ENCODE measurements around the gene SOX13.
A peak's percentile ranks its signal among the peaks of the same experiment; 100 is the strongest.

Gene SOX13

DNA sequence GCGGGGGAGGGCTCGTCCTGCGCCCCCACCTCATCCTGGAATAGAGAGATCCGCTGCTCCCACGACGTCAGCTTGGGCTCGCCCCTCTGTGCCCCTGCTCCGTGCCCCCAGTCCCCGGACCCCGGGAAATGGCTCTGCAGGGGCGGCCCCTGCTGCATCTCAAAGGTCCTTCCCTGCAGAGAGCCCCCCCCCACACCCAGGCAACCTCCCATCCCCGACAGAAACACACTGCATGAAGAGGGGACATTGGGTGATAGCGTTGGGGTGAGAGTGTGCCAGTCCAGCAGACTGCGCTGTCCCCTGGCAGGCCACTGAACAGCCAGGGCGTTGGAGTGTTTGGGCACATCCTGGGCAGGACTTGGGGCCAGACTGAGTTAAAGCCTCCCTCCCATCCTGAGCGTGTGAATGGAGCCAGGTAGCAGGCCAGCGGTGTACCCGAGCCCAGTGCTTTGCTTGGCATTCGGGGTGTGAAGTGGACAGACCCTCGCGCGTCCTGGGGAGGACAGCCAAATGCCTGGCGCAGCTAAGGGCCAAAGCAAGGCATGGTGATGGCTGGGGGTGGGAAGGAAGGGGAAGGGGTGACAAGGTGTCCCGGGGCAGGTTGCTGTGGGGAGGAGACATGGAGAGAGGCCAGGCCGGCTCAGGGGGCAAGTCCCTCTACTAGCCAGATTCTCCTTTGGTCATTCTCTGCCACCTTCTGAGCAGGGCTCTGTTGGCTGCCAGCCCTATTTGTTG lies 79.6 kb downstream of the SOX13 start:
- TF ChIP-seq POLR2AphosphoS5 (IDR thresholded peaks at IDR 0.05; ENCODE audit: low read depth, low read length) (no peak), TAF1 (IDR thresholded peaks at IDR 0.05; ENCODE audit: low read depth, low read length) (no peak), POLR2A (IDR thresholded peaks at IDR 0.05; ENCODE audit: low read depth, low read length) (no peak), SPI1 (IDR thresholded peaks at IDR 0.05; ENCODE audit: low read depth, low read length) (no peak), PAX5 (IDR thresholded peaks at IDR 0.05; ENCODE audit: insufficient read depth, low read length, severe bottlenecking) (no peak), POU2F2 (IDR thresholded peaks at IDR 0.05; ENCODE audit: low read depth, low read length) (no peak)
- DNase-seq (ENCODE audit: insufficient read length, low spot score), result no peak
- no peak for FAIRE-seq

DNA sequence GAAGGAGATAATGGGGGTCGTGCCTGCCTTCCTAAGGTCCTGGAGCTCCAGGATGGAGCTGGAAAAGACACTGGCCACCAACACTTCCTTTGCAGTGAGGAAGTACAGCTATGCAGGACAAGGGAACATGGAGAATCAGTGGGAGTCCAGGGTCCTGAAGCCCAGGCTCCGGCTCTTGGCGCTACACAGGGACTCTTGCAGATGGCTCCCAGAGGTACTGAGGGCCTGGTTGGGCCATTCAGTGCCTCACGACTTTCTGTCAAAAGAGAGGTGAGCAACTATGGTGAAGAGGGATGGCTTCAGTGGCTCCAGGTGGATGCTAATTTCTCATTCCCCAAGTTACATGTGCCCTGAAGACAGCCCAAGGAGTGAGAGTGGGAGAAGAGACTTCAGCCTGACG lies 80.8 kb downstream of the SOX13 start:
- TF ChIP-seq POLR2A (IDR thresholded peaks at IDR 0.05; ENCODE audit: low read depth, low read length) (no peak), POLR2AphosphoS5 (IDR thresholded peaks at IDR 0.05; ENCODE audit: low read depth, low read length) (no peak), POU2F2 (IDR thresholded peaks at IDR 0.05; ENCODE audit: low read depth, low read length) (no peak)
- FAIRE-seq (no peak), DNase-seq (ENCODE audit: insufficient read length, low spot score) (no peak)

DNA sequence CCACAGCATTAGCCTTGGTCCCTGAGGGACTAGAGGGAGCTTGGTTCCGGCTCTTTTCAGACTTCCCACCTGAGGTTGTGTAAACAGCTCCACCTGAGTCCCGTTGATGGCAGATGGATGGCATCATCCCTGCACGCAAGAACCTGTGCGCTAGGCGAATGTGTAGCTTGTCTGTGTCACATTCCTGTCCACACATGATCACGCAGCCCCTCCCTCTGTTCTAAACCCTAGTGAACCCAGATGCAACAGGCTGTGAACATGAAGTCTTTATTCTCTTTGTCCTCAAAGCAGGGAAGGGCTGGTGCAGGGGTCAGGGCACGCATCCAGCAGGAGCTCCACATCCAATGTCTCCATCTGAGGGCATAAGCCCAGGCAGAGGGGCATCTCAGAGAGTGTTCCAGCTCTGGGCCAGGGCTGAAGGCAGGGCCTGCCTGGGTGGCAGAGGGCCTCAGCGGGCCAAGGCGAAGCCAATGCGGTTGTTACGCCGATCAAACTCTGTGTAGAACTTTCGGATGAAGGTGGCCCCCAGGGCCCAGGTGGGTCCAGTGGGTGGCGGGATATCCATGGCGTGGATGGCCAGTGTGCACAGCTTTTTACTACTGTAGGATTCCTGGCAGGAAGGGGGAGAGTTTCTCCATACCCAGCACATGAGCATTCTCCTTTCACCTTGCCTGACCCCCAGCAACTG lies 81.8 kb downstream of the SOX13 start:
- TF ChIP-seq SPI1 (IDR thresholded peaks at IDR 0.05; ENCODE audit: low read depth, low read length), result no peak
- TF ChIP-seq POLR2AphosphoS5 (IDR thresholded peaks at IDR 0.05; ENCODE audit: low read depth, low read length), result no peak
- TF ChIP-seq PAX5 (IDR thresholded peaks at IDR 0.05; ENCODE audit: insufficient read depth, low read length, severe bottlenecking), result no peak
- TF ChIP-seq TAF1 (IDR thresholded peaks at IDR 0.05; ENCODE audit: low read depth, low read length), result no peak
- TF ChIP-seq POLR2A (IDR thresholded peaks at IDR 0.05; ENCODE audit: low read depth, low read length), result no peak
- FAIRE-seq (no peak), DNase-seq (ENCODE audit: insufficient read length, low spot score) (no peak)

DNA sequence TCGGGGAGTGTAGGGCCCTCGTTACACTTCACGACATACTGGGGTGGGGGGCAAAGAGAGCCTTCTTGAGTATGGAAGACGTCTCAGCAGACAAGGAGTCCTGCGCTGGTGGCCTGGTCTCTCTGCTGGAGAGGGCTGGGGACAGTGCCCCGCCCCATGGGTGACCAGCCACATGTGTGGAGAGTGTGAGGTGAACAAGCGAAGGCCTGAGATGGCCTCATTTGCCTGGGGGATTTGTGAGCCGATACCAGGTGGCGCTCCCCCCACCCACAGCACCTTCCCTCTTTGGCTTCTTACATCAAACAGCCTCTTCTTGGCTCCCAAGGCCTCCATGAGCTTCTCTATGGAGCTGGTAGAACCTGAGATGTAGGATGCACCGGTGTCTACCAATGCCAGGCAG lies 83.0 kb downstream of the SOX13 start:
- FAIRE-seq (no peak), DNase-seq (ENCODE audit: insufficient read length, low spot score) (no peak)

DNA sequence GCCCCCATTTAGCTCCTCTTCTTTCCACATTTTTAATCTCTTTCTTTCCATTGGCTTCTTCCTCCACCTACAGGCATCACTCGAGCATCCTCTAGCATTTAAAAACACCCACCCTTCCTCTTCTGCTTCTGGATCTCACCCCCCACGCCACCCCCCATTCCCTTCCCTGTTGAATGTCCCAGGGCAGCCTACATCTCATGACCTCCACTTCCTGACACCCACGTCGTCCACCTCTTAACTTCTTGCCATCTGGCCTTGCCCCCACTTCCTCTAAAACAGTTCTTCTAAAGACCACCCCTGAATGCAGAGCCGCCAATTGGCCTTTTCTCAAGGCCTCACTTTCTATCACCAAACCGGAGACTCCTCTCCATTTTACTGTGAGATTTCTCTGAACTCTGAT lies 85.0 kb downstream of the SOX13 start:
- FAIRE-seq, result no peak
- TF ChIP-seq POLR2AphosphoS5 (IDR thresholded peaks at IDR 0.05; ENCODE audit: low read depth, low read length), result no peak
- TF ChIP-seq PAX5 (IDR thresholded peaks at IDR 0.05; ENCODE audit: insufficient read depth, low read length, severe bottlenecking), result no peak
- no peak for TF ChIP-seq TAF1 (IDR thresholded peaks at IDR 0.05; ENCODE audit: low read depth, low read length)
- TF ChIP-seq POLR2A (IDR thresholded peaks at IDR 0.05; ENCODE audit: low read depth, low read length), result no peak
- no peak for TF ChIP-seq POU2F2 (IDR thresholded peaks at IDR 0.05; ENCODE audit: low read depth, low read length)
- TF ChIP-seq SPI1 (IDR thresholded peaks at IDR 0.05; ENCODE audit: low read depth, low read length), result no peak
- no peak for DNase-seq (ENCODE audit: insufficient read length, low spot score)

More for the DNA sequence above, 83.0 kb downstream of the SOX13 start:
- TF ChIP-seq POLR2A (IDR thresholded peaks at IDR 0.05; ENCODE audit: low read depth, low read length), result no peak
- TF ChIP-seq PAX5 (IDR thresholded peaks at IDR 0.05; ENCODE audit: insufficient read depth, low read length, severe bottlenecking), result no peak
- no peak for TF ChIP-seq POLR2AphosphoS5 (IDR thresholded peaks at IDR 0.05; ENCODE audit: low read depth, low read length)
- TF ChIP-seq SPI1 (IDR thresholded peaks at IDR 0.05; ENCODE audit: low read depth, low read length), result no peak
- TF ChIP-seq TAF1 (IDR thresholded peaks at IDR 0.05; ENCODE audit: low read depth, low read length), result no peak
- no peak for TF ChIP-seq POU2F2 (IDR thresholded peaks at IDR 0.05; ENCODE audit: low read depth, low read length)

DNA sequence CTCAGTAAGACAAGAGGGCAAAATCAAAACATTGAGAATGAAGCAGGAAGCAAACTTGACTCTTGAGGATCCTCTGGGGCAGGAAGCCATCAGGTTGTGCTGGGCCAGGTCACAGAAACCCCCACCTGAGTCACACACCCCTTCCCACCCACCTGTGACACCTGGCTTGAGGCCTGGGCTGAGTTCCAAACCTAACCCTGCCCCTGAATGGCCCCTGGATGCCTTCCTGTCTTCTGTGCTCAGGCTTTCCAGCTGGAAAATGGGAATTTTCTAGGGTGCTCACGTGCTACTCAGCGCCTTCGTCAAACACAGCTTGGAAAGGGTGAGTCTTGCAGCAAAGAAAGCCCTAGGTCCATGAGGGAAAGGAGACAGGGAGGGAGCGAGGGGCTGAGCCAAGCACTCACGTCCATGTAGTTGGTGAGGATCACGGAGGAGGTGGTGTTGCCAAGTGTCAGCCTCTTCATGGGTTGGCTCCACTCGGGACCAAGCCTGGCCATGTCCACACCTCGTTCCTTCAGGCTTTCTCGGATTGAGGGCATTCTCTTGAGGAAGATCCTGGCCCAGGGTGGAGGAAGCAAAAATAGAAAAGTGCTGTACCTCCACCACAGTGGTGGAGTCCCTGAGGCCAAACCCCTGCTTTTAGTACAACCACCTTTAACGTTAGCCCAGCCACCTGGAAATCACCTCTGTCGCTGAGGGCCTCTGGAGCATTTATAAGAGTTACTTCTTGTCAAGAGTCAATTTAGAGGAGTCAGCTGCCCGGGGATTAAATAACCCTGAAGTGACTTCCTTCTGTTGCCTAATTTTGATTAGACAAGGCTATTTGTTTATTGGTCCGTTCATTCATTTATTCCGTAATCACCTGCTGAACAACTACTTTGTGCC lies 88.9 kb downstream of the SOX13 start:
- FAIRE-seq (no peak), DNase-seq (ENCODE audit: insufficient read length, low spot score) (no peak)

DNA sequence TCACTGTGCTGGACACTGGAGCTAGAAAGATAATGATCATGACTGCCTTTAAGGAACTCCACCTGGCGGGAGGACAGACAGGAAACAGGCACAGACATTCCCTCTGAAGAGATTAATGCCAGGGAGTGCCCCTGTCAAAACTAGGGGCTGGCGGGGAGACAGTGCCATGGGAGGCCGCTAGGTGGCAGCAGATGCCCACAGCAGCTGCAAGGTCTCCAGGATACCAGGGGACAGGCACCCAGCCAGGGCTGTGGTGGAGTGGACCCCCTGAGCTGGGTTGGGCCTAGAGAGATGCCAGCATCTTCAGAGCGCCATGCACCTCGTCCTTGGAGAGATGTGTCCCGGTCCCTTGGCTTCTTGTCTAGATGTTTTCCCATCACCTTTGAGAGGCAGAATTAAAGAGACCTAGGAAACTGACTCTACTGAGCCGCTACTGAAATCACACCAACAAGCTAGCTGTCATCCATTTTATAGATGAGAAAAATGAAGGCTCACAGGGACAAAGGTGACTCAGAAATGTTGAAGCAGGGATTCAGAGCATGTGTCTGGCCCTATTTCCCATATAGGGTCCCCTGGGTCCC lies 89.7 kb downstream of the SOX13 start:
- no peak for TF ChIP-seq SPI1 (IDR thresholded peaks at IDR 0.05; ENCODE audit: low read depth, low read length)
- no peak for TF ChIP-seq POLR2A (IDR thresholded peaks at IDR 0.05; ENCODE audit: low read depth, low read length)
- FAIRE-seq, result peak; percentile 71
- peak; percentile 79 for DNase-seq (ENCODE audit: insufficient read length, low spot score)

More for the DNA sequence above, 88.9 kb downstream of the SOX13 start:
- TF ChIP-seq TAF1 (IDR thresholded peaks at IDR 0.05; ENCODE audit: low read depth, low read length) (no peak), PAX5 (IDR thresholded peaks at IDR 0.05; ENCODE audit: insufficient read depth, low read length, severe bottlenecking) (no peak), POLR2AphosphoS5 (IDR thresholded peaks at IDR 0.05; ENCODE audit: low read depth, low read length) (no peak), POLR2A (IDR thresholded peaks at IDR 0.05; ENCODE audit: low read depth, low read length) (no peak), POU2F2 (IDR thresholded peaks at IDR 0.05; ENCODE audit: low read depth, low read length) (no peak), SPI1 (IDR thresholded peaks at IDR 0.05; ENCODE audit: low read depth, low read length) (no peak)

DNA sequence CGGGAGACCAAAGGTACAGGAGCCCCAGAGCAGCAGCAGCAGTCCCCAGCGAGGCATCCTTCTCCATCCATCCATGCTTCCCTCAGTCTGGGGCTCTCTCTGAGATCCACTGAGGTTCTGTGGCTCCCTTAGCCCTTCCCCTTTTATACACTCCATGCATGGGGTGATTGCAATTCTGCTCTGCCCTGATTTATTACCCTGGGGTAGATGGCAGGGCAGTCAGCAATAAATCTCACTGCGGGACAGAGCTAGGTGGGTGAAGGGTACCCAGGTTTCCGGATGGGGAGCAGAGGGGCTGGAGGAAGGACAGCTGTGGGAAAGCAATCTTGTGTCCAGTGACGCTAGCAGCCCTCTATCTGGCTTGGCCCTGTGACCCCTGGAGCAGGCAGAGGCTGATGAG lies 93.3 kb downstream of the SOX13 start, which contains the start of gene REN:
TSS of gene REN (minus strand) at position 119 of the 400 bp plus-strand sequence. CDS start at position 75, 44 bp downstream.
- FAIRE-seq (no peak), DNase-seq (ENCODE audit: insufficient read length, low spot score) (no peak)
- no peak for TF ChIP-seq POLR2AphosphoS5 (IDR thresholded peaks at IDR 0.05; ENCODE audit: low read depth, low read length)
- no peak for TF ChIP-seq SPI1 (IDR thresholded peaks at IDR 0.05; ENCODE audit: low read depth, low read length)
- no peak for TF ChIP-seq POU2F2 (IDR thresholded peaks at IDR 0.05; ENCODE audit: low read depth, low read length)
- TF ChIP-seq TAF1 (IDR thresholded peaks at IDR 0.05; ENCODE audit: low read depth, low read length), result no peak
- TF ChIP-seq PAX5 (IDR thresholded peaks at IDR 0.05; ENCODE audit: insufficient read depth, low read length, severe bottlenecking), result no peak
- TF ChIP-seq POLR2A (IDR thresholded peaks at IDR 0.05; ENCODE audit: low read depth, low read length), result no peak

DNA sequence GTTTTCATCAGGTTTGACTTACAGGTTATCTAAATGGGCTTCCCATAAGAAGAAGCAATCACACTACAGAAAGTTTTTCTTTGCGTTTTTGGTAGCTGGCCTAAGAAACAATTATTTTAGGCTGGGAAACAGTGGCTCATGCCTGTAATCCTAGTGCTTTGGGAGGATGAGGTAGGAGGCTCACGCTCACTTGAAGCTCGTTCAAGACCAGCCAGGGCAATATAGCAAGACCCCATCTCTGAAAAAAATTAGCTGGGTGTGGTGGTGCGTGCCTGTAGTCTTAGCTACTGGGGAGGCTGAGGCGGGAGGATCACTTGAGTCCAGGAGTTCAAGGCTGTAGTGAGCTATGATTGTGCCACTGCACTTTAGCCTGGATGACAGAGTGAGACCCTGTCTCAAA lies 94.8 kb downstream of the SOX13 start:
- DNase-seq (ENCODE audit: insufficient read length, low spot score), result no peak
- TF ChIP-seq POLR2AphosphoS5 (IDR thresholded peaks at IDR 0.05; ENCODE audit: low read depth, low read length), result no peak
- TF ChIP-seq POLR2A (IDR thresholded peaks at IDR 0.05; ENCODE audit: low read depth, low read length), result no peak
- no peak for TF ChIP-seq POU2F2 (IDR thresholded peaks at IDR 0.05; ENCODE audit: low read depth, low read length)
- no peak for TF ChIP-seq SPI1 (IDR thresholded peaks at IDR 0.05; ENCODE audit: low read depth, low read length)
- no peak for TF ChIP-seq TAF1 (IDR thresholded peaks at IDR 0.05; ENCODE audit: low read depth, low read length)
- no peak for TF ChIP-seq PAX5 (IDR thresholded peaks at IDR 0.05; ENCODE audit: insufficient read depth, low read length, severe bottlenecking)
- FAIRE-seq, result no peak
